Measurements from ENCODE around the gene SPTLC3.

Gene SPTLC3

DNA sequence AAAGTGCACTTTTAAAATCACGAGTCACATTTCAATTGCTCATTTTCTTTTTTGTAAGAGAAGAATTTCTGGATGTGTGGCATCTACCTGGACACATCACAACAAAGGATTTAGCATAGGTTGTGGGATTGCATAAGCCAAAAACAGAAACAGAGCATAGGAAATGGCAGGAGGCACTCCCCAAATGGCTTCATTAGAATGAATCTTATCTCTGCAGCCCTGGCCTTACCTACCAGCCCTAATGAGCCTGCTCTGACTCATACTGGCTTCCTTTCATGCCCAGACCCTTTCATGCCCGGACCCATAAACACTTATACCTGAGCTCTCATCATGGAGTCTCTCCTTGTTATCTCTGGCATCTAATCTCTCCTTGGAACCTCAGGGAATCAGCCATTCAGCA is 23.9 kb upstream of the SPTLC3 start:
- no peak for DNase-seq (ENCODE audit: low read depth in 2 of 2)

- no peak for DNase-seq (ENCODE audit: low read depth in 2 of 2)
These were observed 21.5 kb upstream of the SPTLC3 start for GRCh38 chr20:12987261-12987660.

- no peak for DNase-seq (ENCODE audit: low read depth in 2 of 2)
These were observed 19.1 kb upstream of the SPTLC3 start for GRCh38 chr20:12989586-12990115.

- DNase-seq (ENCODE audit: low read depth in 2 of 2), result no peak
These were observed 11.6 kb upstream of the SPTLC3 start for GRCh38 chr20:12997128-12997655.

- no peak for DNase-seq (ENCODE audit: low read depth in 2 of 2)
These were observed 10.7 kb upstream of the SPTLC3 start for GRCh38 chr20:12998046-12998445.

DNA sequence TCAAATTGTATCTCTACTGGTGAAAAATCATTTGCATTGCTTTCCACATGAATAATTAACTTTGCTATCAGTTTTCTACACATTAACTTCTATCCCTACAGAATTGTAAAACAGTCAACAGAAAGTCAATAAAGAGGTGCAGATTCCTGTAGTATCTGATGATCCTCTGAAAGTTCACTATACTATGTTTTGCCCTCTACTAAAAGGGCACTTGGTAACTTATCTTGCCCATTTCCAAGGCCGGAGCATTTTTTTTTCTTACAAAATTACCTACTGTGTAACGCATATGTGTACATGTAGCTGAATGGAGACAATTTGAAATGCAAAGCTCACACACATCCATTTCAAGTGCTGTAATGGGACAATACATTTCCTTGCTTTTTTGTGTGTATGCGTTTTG is 9.6 kb upstream of the SPTLC3 start:
- DNase-seq (ENCODE audit: low read depth in 2 of 2), result no peak

DNA sequence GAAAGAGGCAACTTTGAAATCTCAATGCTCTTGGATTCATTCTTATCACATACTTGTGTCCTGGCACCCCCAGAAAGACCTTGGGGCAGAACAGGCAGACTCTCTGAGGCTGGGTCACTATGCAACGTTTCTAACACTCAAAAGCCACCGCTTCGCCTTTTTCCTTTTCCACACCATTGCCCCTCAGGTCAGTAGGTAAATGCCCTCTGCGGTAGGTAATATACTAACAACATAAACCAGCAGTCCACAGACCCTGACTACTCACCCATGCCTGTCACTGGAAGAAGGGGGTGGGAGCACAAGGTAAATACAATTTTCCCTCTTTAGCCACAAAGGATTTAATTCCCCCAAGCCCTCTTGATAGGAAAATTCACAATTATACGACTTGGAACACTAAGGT is 6.5 kb upstream of the SPTLC3 start:
- DNase-seq (ENCODE audit: low read depth in 2 of 2), result no peak

DNA sequence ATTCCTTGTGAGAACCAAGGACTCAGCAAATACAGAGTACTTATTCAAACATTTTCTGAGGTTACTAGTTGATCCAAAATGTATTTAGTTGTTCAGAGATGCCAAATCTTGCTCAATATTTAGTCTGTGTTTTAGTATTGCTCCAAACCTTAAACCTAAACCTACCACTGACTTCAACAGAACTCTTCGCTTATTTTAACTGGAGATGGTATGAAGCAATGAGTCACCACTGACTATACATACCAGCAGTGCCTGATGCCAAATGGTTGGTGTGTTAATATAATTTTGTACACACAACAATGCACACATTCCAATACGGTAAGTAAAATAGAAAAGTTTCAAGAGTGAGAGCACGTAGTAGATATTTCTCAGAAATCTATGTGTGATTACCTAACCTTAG is 1.9 kb upstream of the SPTLC3 start:
- DNase-seq (ENCODE audit: low read depth in 2 of 2), result no peak

DNA sequence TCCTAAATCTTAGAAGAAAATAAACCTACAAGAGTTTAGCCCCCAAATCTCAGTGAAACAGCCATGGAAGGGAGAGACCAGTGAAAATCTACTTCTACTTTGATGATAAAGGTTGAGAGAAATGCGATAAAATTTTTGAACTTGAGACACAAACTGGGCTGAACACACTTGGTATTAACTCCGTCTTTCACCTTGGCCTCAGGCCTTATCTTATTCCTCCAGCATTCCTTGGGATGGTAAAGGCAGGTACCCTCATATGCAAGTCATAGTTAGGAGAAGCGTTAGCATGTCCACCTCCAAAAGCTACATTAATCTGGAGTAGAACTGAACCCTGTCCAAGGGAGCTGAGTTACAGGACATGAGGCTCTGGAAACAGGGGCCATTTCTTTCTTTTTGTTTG is 1.2 kb upstream of the SPTLC3 start:
- DNase-seq (ENCODE audit: low read depth in 2 of 2), result no peak

DNA sequence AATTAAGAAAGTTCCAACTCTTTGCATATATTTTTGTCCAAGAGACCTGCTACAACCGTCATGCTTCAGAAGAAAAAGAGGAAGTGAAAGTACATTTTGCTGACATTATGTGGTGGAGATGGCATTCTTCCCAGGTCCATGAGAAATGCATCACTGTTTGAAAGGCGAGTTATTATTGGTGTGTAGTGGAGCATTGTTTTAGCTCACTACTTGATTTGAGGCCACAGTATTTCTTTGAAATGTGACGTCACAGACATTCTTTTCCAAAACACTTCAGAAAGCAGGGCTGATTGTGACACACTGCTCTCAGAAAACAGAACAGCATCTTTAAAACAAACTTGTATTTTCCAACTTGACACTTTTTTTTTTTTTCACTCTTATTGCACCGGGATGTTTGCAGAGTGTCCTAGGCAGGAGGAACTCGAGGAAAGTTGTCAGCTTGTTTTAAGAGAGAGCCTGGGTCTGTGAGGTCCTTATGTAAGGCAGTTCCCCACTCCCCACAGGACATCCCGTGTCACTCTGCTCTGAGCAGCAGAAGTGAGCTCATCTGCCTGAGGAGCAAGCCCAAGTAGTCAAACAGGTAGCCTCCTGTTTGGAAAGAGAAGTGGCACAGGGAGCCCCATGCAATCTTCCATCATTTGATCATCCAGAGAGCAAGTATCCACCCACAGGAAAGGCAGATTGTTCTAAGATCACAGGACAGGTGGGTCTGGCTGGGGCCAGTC is 1.1 kb downstream of the SPTLC3 start:
- no peak for DNase-seq (ENCODE audit: low read depth in 2 of 2)

DNA sequence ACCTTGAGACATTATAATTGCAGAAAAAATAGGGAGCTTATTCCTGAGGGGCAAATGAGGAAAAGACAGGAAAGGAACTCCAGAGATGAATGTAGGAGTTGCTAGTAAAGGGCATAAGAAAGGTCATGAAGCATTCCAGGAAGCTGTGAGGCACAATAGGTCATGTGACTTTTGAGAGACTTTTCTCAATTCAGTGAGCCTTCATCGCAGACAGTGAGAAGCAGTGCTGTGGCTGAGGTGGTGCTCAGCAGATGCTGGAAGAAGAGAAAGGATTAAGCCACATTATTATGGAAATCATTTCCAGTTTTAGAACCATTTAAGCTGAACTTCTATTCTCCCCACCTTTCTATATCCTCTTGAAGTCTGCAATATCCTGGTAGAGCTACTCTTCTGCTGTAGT is 4.1 kb downstream of the SPTLC3 start:
- DNase-seq (ENCODE audit: low read depth in 2 of 2), result no peak

GRCh38 chr20:13013411-13013810 is 4.6 kb downstream of the SPTLC3 start:
- no peak for DNase-seq (ENCODE audit: low read depth in 2 of 2)

DNA sequence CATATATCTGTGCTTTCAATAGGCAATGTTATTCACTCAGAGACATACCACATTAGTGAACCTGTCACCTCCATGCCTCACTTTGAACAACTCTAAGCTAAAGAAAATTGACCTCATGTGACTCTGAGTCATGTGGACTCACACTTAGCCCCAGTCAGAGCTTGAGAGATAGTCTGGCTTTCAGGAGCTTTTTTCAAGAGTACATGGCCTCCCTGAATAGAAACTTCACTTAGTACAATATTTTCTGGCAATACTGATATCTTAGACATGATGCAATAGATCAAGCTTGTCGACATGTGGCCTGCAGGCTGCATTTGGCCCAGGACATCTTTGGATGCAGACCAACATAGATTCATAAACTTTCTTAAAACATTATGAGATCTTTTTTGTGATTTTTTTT is 8.5 kb downstream of the SPTLC3 start:
- DNase-seq (ENCODE audit: low read depth in 2 of 2), result no peak

- DNase-seq (ENCODE audit: low read depth in 2 of 2), result no peak
These were observed 9.2 kb downstream of the SPTLC3 start for GRCh38 chr20:13017883-13018535.

GRCh38 chr20:13021205-13021970 is 12.6 kb downstream of the SPTLC3 start:
- no peak for DNase-seq (ENCODE audit: low read depth in 2 of 2)

GRCh38 chr20:13022401-13023155 is 13.8 kb downstream of the SPTLC3 start:
- DNase-seq (ENCODE audit: low read depth in 2 of 2), result no peak

DNA sequence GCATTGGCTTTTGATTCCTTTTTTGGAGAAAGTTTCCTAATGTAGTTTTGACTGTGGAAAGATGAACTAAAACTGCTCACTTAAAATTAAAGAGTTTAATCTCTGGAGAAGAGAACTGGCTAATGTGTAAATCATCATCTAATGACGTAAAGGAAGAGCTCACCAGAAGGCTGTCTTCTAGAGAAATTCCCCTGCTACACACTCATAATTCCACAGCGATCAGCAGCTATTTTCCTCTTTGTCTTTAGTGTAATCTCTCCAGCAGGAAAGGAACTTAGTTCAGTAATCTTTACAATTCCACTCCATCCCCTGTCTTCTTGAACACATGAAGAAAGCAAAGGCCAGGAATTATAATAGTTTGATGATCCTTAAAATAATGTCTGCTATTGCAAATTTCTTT is 15.8 kb downstream of the SPTLC3 start:
- DNase-seq (ENCODE audit: low read depth in 2 of 2), result no peak

- DNase-seq (ENCODE audit: low read depth in 2 of 2), result no peak
These were observed 16.4 kb downstream of the SPTLC3 start for GRCh38 chr20:13025181-13025580.

- no peak for DNase-seq (ENCODE audit: low read depth in 2 of 2)
These were observed 19.2 kb downstream of the SPTLC3 start for GRCh38 chr20:13028001-13028400.

GRCh38 chr20:13028673-13029072 is 19.9 kb downstream of the SPTLC3 start:
- no peak for DNase-seq (ENCODE audit: low read depth in 2 of 2)

DNA sequence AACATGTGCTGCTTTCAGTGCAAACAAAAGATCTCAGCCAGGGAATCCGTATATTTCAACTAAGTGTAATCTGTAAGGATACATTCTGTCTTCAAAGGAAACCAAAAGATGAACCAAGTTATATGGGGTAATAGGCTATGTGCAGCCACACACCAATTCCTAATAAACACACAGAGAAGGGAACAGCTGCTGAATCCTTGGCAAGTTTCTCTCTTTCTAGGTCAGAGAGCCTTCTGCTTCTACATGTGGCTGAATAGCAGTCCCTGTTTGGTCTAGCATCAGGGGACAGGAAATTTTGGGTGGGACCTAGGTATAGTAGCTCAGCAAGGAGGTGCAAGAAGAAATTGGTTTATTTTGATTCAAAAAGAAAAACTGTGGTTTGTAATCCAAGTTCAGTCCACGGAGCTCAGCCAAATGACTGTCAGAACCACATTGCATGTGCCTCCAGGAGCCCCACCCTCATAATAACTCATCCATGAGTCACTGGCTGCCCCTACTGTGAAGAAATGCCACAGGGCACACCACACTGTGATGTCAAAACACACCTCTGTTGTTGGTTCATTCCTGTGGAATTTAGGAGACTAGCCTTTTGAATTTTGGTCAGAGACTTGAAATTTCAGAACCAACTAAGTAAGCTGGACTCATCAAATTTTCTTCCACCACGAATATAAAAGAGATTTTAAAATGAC is 21.1 kb downstream of the SPTLC3 start:
- no peak for DNase-seq (ENCODE audit: low read depth in 2 of 2)

Data from stimulated activated CD8-positive, alpha-beta memory T cell treated with anti-CD3 and anti-CD28 coated beads, Interleukin-7, amount 100 ng/mL, for 1 hour (primary cell).